GM13976 (cell line): Measurements from ENCODE around the gene DIP2A.

Experiments used
- DNase-seq: peaks from one replicate; pipeline ENCODE4 v3.0.0; 2012; ENCODE audit warnings: low spot score
- in situ Hi-C: fragments of 300-500 bp; cut with MboI; formaldehyde crosslinking; loops from one replicate; pipeline ENCODE4 v1.12.0; 2022; ENCODE audit warnings: low sequenced_read_pairs, mixed read lengths, inconsistent platforms; ENCODE audit not compliant: unreplicated experiment
- TF ChIP-seq, protein P1 (sequence below): IDR thresholded peaks from 2 replicates; pipeline ENCODE4 v1.5.1; 2012; ENCODE audit warnings: borderline replicate concordance, mild to moderate bottlenecking; ENCODE audit not compliant: insufficient read depth; ENCODE audit errors: extremely low read depth, missing control alignments, control extremely low read depth

DIP2A gene

DNA sequence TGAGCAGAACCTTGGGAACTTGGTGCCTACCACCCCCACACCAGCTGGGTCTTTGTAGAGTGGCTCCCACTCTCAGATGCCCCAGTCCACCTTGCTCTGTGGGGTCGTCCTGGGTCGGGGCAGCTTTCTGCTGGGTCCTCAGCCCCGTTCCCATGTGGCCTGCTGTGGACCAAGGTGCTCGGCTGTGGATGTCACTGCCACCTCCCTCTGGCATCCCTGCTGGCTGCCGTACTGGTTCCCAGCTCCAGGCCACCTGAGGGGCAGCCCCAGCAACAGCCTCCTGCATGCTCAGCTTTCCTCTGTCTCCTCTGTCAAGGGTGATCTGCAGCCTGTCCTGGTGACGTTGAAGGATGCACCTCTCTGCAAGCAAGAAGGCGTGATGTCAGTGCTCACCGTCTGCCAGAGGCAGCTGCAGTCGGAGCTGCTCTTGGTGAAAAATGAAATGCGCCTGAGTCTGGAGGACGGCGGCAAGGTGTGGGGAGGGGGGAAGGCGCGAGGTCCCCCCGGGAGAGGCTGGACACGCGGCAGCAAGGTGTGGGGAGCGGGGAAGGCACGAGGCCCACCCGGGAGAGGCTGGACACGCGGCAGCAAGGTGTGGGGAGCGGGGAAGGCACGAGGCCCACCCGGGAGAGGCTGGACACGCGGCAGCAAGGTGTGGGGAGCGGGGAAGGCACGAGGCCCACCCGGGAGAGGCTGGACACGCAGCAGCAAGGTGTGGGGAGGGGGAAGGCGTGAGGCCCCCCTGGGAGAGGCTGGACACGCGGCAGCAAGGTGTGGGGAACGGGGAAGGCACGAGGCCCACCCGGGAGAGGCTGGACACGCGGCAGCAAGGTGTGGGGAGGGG, 45.9 kb upstream of the DIP2A start:
- in situ Hi-C loops = no loop called here
- no peak for DNase-seq
- TF ChIP-seq, protein P1, sequence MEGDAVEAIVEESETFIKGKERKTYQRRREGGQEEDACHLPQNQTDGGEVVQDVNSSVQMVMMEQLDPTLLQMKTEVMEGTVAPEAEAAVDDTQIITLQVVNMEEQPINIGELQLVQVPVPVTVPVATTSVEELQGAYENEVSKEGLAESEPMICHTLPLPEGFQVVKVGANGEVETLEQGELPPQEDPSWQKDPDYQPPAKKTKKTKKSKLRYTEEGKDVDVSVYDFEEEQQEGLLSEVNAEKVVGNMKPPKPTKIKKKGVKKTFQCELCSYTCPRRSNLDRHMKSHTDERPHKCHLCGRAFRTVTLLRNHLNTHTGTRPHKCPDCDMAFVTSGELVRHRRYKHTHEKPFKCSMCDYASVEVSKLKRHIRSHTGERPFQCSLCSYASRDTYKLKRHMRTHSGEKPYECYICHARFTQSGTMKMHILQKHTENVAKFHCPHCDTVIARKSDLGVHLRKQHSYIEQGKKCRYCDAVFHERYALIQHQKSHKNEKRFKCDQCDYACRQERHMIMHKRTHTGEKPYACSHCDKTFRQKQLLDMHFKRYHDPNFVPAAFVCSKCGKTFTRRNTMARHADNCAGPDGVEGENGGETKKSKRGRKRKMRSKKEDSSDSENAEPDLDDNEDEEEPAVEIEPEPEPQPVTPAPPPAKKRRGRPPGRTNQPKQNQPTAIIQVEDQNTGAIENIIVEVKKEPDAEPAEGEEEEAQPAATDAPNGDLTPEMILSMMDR = no peak

- TF ChIP-seq, protein P1 = no peak
- no peak for DNase-seq
- in situ Hi-C loops = no loop called here
Measured at GRCh38 chr21:46413365-46413696, 45.4 kb upstream of the DIP2A start.

- TF ChIP-seq, protein P1 = no peak
- no peak for DNase-seq
- in situ Hi-C loops = no loop called here
Measured at GRCh38 chr21:46414965-46415275, 43.8 kb upstream of the DIP2A start.

DNA sequence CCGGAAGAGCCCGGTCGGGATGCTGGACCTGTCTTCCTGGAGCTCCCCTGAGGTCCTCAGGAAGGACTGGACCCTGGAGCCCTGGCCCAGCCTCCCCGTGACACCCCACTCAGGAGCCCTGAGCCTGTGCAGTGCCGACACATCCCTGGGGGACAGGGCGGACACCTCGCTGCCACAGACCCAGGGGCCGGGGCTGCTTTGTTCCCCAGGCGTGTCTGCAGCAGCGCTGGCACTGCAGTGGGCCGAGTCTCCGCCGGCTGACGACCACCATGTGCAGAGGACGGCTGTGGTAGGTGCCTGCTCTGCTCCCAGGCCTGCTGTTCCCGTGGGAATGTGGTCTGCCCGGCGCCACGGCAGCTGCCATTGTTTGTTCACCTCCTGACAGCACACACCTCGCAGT, 42.1 kb upstream of the DIP2A start:
- no peak for DNase-seq
- TF ChIP-seq, protein P1 = no peak
- in situ Hi-C loops = no loop called here

DNA sequence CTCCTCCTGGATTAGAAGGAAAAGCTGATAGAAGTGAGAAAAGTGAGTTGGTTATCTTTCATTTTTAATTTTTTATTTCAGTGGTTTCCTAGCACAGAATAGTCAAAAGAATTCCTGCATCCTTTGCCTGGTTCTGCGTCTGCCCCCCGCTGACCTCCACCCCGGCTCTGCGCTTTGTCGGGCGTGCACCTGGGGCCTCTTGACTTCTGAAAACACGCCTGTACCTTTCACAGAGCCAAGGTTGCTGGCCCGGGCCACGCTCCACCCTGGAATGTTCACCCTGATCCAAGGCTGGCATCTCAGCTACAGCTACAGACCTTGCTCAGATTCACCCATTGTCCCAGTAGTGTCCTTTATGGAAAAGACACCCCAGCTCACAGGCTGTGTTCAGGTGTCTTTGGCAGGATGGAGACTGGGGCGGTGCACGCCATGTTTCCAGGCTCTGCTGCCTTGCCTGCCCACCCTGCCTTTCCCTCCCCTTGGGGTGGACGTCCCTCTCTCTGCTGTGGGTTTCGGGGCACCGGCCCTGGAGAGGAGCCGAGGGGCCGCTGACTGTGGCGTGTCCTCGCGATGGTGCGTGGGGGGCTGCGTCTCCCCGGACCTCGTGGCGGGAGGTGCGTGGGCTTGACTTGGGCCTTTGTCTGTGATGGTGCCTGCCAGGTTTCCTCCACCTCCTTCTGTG, 40.3 kb upstream of the DIP2A start:
- in situ Hi-C loops = no loop called here
- TF ChIP-seq, protein P1 = no peak

DNA sequence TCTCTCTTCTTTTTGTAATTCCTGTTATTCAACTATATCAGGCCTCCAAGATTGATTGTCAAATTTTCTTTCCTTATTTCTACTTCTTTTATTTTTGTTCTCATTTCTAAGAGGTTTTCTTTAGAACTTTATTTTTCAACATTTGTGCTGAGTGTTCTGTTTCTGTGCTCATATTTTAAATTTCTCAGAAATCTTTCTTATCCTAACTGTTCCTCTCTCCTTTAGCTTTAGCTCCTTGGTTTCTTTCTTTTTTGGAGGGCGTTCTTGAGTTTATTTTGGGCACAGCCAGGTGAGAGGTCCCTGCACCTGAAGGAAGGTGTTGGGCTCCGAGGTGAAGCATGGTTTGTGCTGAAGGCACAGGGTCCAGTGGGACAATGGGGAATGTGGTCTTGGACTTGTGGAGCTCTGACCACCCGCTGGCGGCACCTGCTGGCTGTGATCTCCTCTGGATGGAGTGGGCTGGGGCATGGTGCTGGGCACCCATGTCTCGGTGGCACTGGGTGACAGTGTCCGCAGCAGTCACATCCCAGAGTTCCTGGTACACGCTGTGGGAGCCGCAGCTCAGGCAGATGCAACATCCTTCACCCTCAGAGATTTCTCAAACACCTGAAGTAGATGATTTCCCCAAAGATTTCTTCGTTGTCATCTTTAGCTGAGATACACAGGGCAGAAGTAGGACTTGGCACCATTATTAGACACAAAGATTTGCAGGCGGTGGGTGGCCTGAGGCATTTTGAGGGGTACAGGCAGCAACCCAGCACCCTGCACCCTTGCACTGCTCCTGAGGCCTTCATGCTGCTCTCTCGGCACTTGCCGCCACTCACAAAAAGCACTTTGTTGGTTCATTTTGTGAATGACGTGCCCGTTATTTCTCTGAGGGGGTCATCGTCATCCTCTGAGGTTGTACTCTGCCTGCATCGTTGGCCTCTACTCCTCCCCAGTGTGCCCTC, 38.2 kb upstream of the DIP2A start:
- TF ChIP-seq, protein P1 = no peak
- in situ Hi-C loops = no loop called here

More for the DNA sequence above, 40.3 kb upstream of the DIP2A start:
- no peak for DNase-seq

More for the DNA sequence above, 38.2 kb upstream of the DIP2A start:
- no peak for DNase-seq
